HepG2 (cell line): ENCODE data around the gene MAN1B1. TPM values are rescaled to one million over a fixed set of nuclear protein-coding genes. Genes with fewer than 3 reads are reported as not detected.
A peak's percentile ranks its signal among the peaks of the same experiment; 100 is the strongest.

ENCODE experiments used
- AKAP8 ChIP-seq: sonication (generic); formaldehyde crosslinking; IDR thresholded peaks from 2 replicates; pipeline ENCODE4 v1.5.1; 2020; ENCODE audit warnings: mild to moderate bottlenecking, missing genetic modification reagents
- HMG20A ChIP-seq: IDR thresholded peaks from 2 replicates; pipeline ENCODE4 v1.6.1; 2016; ENCODE audit warnings: borderline replicate concordance
- HNRNPL ChIP-seq: fragments of 200-400 bp; formaldehyde crosslinking; IDR thresholded peaks from 2 replicates; pipeline ENCODE4 v1.6.1; 2017; ENCODE audit warnings: mild to moderate bottlenecking, low read depth, low read length
- KAT7 ChIP-seq: IDR thresholded peaks from 2 replicates; pipeline ENCODE4 v1.6.1; 2018; ENCODE audit warnings: borderline replicate concordance, missing compliant biosample characterization
- KLF11 ChIP-seq: IDR thresholded peaks from 2 replicates; pipeline ENCODE4 v1.6.1; 2016; ENCODE audit warnings: missing compliant biosample characterization
- MXD4 ChIP-seq: IDR thresholded peaks from 2 replicates; pipeline ENCODE4 v1.6.1; 2016; ENCODE audit warnings: mild to moderate bottlenecking, missing biosample characterization, missing genetic modification reagents
- NFE2 ChIP-seq: sonication (generic); formaldehyde crosslinking; IDR thresholded peaks from 2 replicates; pipeline ENCODE4 v1.4.0; 2020; ENCODE audit warnings: missing genetic modification reagents
- NR2C2 ChIP-seq: sonication (generic); formaldehyde crosslinking; IDR thresholded peaks from 2 replicates; pipeline ENCODE4 v1.4.0; 2020; ENCODE audit warnings: missing genetic modification reagents, mild to moderate bottlenecking, moderate library complexity, borderline replicate concordance
- SIN3B ChIP-seq: fragments of 150-350 bp; IDR thresholded peaks from 2 replicates; pipeline ENCODE4 v1.6.1; 2014; ENCODE audit warnings: low read length
- SPEN ChIP-seq: sonication (generic); formaldehyde crosslinking; IDR thresholded peaks from 2 replicates; pipeline ENCODE4 v1.5.1; 2020; ENCODE audit warnings: low read depth, mild to moderate bottlenecking, missing genetic modification reagents
- STAG1 ChIP-seq: sonication (generic); formaldehyde crosslinking; IDR thresholded peaks from 2 replicates; pipeline ENCODE4 v1.4.0; 2020; ENCODE audit warnings: missing genetic modification reagents
- ZBTB49 ChIP-seq: sonication (generic); formaldehyde crosslinking; IDR thresholded peaks from 2 replicates; pipeline ENCODE4 v1.4.0; 2020; ENCODE audit warnings: missing genetic modification reagents, borderline replicate concordance
- ZKSCAN1 ChIP-seq: fragments of 150-350 bp; IDR thresholded peaks from 2 replicates; pipeline ENCODE4 v1.6.1; 2014; ENCODE audit warnings: low read length
- ZNF12 ChIP-seq: sonication (generic); formaldehyde crosslinking; IDR thresholded peaks from 2 replicates; pipeline ENCODE4 v1.5.0; 2020; ENCODE audit warnings: missing genetic modification reagents
- ZNF839 ChIP-seq: sonication (generic); formaldehyde crosslinking; IDR thresholded peaks from 2 replicates; pipeline ENCODE4 v1.4.0; 2020; ENCODE audit warnings: missing genetic modification reagents, mild to moderate bottlenecking, borderline replicate concordance
- polyA plus RNA-seq, 8 experiments: library from polyadenylated mRNA; depleted of rRNA in 3 of 8; stranded (reverse) in 7 of 8; unstranded in 1 of 8; fragments of >200 nt; fragmentation: Illumina TruSeq in 4 of 8; extraction: Trizol in 4 of 8; gene quantifications; 2 replicates each; pipeline versions ENCODE4 v1.2.1 to v1.2.3, GENCODE V29; 2011 to 2016; ENCODE audit warnings: low read depth in 4 of 8, missing spikeins in 1 of 8, mixed read lengths in 1 of 8; ENCODE audit not compliant: insufficient read depth in 1 of 8
- total RNA-seq, 5 experiments: library from RNA; depleted of rRNA; stranded (reverse); fragments of >200 nt; fragmentation: Illumina TruSeq; extraction: Trizol; gene quantifications; 2 replicates each; pipeline ENCODE4 v1.2.3, GENCODE V29; 2016; ENCODE audit warnings: low read depth in 1 of 5
- TF ChIP-seq, protein P1 (sequence below), 2 experiments: IDR thresholded peaks; 2 replicates each; pipeline ENCODE4 v1.6.1; 2011 to 2012; ENCODE audit warnings: low read length in 2 of 2, borderline replicate concordance in 1 of 2, low read depth in 1 of 2, mild to moderate bottlenecking in 1 of 2, moderate library complexity in 1 of 2
- TF ChIP-seq, protein P2 (sequence below): sonication (generic); formaldehyde crosslinking; conservative IDR thresholded peaks from 2 replicates; pipeline ENCODE4 v1.8.1; 2023; ENCODE audit warnings: missing genetic modification reagents
- TF ChIP-seq, protein P3 (sequence below): IDR thresholded peaks from 2 replicates; pipeline ENCODE4 v1.6.1; 2016; ENCODE audit warnings: low read depth, control low read depth
- TF ChIP-seq, protein P4 (sequence below): sonication (generic); formaldehyde crosslinking; IDR thresholded peaks from 2 replicates; pipeline ENCODE4 v1.4.0; 2020; ENCODE audit warnings: mild to moderate bottlenecking, low read depth, missing genetic modification reagents

Gene MAN1B1
- total and polyA plus RNA-seq, 2 of the 13 experiments (the other 11 are each of a cell fraction or from before 2014, with no cell fraction given), result 48.9 to 59.5 TPM

DNA sequence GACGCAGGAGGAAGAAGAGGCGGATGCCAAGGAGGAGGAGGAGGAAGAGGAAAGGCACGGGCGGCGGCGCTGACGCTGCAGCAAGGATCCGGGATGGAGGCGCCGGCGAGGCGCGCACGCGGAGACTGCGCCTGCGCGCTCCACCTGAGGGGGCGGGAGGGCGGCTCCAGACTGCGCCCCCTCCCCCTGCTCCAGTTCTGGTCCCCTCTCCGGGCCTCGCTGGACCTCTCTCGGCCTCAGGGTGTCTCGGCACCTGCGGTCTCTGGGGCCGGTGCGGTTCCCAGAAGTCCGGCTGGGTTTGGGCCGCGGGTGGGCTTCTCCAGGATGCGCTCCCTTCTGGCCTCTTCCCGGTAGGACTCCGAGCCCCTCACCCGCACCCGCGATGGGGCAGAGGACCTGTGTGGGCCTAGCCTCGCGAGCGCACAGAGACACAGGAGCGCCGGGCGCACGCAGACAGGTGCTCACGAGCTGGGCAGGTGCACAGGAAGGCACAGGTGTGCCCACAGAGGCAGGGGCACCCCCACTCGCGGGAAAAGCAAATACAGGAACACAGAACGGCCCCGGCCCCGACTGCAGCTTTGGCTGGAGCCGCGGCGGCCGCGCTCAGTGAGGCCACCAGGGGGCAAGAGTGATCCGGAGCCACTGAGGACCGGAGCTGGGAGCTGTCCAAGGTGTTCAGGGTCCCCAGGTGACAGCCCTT is 40.5 kb upstream of the MAN1B1 start, which contains the start of gene NPDC1 (continued):
- TF ChIP-seq, protein P1, sequence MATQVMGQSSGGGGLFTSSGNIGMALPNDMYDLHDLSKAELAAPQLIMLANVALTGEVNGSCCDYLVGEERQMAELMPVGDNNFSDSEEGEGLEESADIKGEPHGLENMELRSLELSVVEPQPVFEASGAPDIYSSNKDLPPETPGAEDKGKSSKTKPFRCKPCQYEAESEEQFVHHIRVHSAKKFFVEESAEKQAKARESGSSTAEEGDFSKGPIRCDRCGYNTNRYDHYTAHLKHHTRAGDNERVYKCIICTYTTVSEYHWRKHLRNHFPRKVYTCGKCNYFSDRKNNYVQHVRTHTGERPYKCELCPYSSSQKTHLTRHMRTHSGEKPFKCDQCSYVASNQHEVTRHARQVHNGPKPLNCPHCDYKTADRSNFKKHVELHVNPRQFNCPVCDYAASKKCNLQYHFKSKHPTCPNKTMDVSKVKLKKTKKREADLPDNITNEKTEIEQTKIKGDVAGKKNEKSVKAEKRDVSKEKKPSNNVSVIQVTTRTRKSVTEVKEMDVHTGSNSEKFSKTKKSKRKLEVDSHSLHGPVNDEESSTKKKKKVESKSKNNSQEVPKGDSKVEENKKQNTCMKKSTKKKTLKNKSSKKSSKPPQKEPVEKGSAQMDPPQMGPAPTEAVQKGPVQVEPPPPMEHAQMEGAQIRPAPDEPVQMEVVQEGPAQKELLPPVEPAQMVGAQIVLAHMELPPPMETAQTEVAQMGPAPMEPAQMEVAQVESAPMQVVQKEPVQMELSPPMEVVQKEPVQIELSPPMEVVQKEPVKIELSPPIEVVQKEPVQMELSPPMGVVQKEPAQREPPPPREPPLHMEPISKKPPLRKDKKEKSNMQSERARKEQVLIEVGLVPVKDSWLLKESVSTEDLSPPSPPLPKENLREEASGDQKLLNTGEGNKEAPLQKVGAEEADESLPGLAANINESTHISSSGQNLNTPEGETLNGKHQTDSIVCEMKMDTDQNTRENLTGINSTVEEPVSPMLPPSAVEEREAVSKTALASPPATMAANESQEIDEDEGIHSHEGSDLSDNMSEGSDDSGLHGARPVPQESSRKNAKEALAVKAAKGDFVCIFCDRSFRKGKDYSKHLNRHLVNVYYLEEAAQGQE (IDR thresholded peaks at IDR 0.05; ENCODE audit: borderline replicate concordance in 1 of 2, low read depth in 1 of 2, low read length in 2 of 2), result peak in 1 of 2 experiments; percentile 98; a peak in 2 of 4 replicates
- no peak for TF ChIP-seq ZBTB49 (CRISPR knock-in tag)
- TF ChIP-seq, protein P2, sequence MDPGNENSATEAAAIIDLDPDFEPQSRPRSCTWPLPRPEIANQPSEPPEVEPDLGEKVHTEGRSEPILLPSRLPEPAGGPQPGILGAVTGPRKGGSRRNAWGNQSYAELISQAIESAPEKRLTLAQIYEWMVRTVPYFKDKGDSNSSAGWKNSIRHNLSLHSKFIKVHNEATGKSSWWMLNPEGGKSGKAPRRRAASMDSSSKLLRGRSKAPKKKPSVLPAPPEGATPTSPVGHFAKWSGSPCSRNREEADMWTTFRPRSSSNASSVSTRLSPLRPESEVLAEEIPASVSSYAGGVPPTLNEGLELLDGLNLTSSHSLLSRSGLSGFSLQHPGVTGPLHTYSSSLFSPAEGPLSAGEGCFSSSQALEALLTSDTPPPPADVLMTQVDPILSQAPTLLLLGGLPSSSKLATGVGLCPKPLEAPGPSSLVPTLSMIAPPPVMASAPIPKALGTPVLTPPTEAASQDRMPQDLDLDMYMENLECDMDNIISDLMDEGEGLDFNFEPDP (CRISPR knock-in tag), result 0 out of 2 replicates have a peak, but pooled peaks have one; percentile 96
- TF ChIP-seq NR2C2, result no peak
- TF ChIP-seq, protein P3, sequence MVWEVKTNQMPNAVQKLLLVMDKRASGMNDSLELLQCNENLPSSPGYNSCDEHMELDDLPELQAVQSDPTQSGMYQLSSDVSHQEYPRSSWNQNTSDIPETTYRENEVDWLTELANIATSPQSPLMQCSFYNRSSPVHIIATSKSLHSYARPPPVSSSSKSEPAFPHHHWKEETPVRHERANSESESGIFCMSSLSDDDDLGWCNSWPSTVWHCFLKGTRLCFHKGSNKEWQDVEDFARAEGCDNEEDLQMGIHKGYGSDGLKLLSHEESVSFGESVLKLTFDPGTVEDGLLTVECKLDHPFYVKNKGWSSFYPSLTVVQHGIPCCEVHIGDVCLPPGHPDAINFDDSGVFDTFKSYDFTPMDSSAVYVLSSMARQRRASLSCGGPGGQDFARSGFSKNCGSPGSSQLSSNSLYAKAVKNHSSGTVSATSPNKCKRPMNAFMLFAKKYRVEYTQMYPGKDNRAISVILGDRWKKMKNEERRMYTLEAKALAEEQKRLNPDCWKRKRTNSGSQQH (CRISPR knock-in tag), result peak; percentile 79
- no peak for TF ChIP-seq HMG20A
- peak; percentile 83 for TF ChIP-seq STAG1 (CRISPR knock-in tag)
- TF ChIP-seq ZNF839 (CRISPR knock-in tag), result 0 out of 2 replicates have a peak, but pooled peaks have one; percentile 58
- TF ChIP-seq HNRNPL, result no peak
- TF ChIP-seq ZKSCAN1, result no peak
- TF ChIP-seq SIN3B, result no peak
- TF ChIP-seq NFE2 (CRISPR knock-in tag), result no peak
- TF ChIP-seq KLF11 (CRISPR knock-in tag), result peak; percentile 96
- no peak for TF ChIP-seq KAT7 (CRISPR knock-in tag)
- TF ChIP-seq ZNF12, result 0 out of 2 replicates have a peak, but pooled peaks have one; percentile 40
- peak; percentile 46 for TF ChIP-seq SPEN (CRISPR knock-in tag)
- TF ChIP-seq AKAP8 (CRISPR knock-in tag), result peak; percentile 89
- peak; percentile 69; the same call in 1 of the 2 replicates for TF ChIP-seq MXD4 (CRISPR knock-in tag)
- TF ChIP-seq, protein P4, sequence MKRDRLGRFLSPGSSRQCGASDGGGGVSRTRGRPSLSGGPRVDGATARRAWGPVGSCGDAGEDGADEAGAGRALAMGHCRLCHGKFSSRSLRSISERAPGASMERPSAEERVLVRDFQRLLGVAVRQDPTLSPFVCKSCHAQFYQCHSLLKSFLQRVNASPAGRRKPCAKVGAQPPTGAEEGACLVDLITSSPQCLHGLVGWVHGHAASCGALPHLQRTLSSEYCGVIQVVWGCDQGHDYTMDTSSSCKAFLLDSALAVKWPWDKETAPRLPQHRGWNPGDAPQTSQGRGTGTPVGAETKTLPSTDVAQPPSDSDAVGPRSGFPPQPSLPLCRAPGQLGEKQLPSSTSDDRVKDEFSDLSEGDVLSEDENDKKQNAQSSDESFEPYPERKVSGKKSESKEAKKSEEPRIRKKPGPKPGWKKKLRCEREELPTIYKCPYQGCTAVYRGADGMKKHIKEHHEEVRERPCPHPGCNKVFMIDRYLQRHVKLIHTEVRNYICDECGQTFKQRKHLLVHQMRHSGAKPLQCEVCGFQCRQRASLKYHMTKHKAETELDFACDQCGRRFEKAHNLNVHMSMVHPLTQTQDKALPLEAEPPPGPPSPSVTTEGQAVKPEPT (CRISPR knock-in tag), result 0 out of 2 replicates have a peak, but pooled peaks have one; percentile 10
